SU-DHL-6 (cell line): Measurements from ENCODE around the gene HID1.

ENCODE experiments used
- CTCF ChIP-seq: fragments of 200-600 bp; sonication (generic); IDR thresholded peaks from one replicate; pipeline ENCODE4 v1.5.1; 2017; ENCODE audit warnings: antibody characterized with exemption, mild to moderate bottlenecking, low read length, moderate library complexity; ENCODE audit not compliant: insufficient read depth, poor library complexity, severe bottlenecking
- EZH2phosphoT487 ChIP-seq: fragments of 200-600 bp; sonication (generic), shearing (Covaris generic); conservative IDR thresholded peaks from 2 replicates; pipeline ENCODE4 v1.6.1; 2018; ENCODE audit warnings: mild to moderate bottlenecking, antibody characterized with exemption, low read length, moderate library complexity, mixed read lengths

GRCh38 chr17:74916851-74917199 is 55.7 kb downstream of the HID1 start:
- TF ChIP-seq CTCF (no peak), EZH2phosphoT487 (no peak)
